GM18858 (cell line): ENCODE results near the gene NR4A3.
A peak's percentile ranks its signal among the peaks of the same experiment; 100 is the strongest.
"Not testable (repeated sequence)": the region's sequence is repeated elsewhere in the genome, so short reads cannot be mapped to it uniquely, and the experiment has no call there.

Source experiments
- ATAC-seq: cut with Tn5 transposase; IDR thresholded peaks from one replicate; pipeline ENCODE4 v1.9.1; 2021; ENCODE audit not compliant: unreplicated experiment

NR4A3 gene

GRCh38 chr9:99832558-99832864 is 10.8 kb downstream of the NR4A3 start:
- no peak for ATAC-seq

DNA sequence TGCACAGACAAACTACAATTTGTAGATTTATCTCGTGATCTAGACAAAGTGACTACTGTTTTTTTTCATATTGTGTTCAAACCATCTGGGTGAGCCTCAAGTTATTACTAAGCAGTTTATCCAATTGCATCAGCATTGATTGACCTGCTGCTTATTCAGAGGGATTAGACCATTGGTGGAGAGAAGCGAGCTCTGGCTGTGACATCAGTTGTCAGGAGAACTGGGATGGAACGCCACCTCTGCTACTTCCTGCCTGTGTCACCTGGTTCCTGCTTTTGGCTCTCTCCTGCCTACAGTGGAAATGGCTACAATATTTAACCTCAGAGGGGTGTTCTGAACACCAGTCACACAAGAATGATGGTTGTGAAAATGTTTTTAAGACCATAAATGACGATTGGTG is 12.1 kb downstream of the NR4A3 start:
- ATAC-seq = no peak

DNA sequence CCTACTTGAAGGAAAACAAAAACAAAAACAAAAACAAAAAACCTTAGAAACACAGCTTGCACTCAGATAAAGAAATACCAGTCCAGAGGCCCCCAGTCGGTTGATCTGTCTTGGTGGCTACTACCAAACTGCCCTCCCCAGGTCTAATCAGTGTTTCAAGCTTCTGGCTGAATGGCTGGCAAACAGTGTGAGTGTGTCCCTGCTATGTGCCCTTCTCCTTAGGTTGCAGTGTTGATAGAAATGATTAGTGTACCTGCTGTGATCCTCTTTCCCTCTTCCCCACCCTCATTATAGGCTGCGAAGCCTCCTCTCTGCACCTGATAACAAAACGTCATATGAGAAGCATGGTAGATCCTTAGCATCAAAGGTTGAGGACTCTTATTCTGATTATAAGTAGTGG is 12.8 kb downstream of the NR4A3 start:
- ATAC-seq = no peak

DNA sequence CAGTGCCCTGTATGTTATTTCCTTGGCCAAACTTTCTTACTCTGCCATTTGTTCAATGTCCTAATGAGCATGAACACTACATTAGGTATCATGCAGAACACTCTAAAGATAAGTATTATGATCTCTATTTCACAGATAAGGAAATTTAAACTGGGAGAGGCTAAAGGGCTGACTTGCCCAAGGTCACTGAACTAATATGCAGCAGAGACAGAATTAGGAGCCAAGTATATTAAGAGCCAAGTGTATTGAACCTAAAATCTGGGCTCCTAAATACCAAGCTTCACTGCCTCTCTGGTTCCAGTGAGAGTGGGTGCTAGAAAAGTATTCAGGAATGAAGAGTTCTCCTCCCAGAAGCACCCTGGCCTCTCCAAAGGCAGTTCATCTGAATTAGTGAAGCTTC is 13.5 kb downstream of the NR4A3 start:
- no peak for ATAC-seq

DNA sequence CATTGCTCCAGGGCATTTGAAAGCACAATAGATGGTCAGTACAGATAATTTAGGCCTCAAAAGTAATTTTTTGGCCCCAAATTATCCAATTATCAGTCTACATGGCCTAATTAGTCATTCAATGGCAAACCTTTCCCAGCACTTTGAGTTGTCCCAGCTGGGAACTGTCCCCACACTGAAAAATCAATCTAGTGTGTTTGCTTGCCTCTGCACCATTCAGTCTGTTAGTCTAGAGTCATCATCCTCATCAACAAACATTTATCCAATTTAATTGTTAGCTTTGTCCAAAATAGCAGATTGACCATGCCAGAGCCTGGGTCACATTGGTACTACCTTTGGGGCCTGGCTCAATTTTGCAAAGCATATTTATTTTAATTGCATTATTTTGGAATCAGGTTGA is 13.9 kb downstream of the NR4A3 start:
- no peak for ATAC-seq

DNA sequence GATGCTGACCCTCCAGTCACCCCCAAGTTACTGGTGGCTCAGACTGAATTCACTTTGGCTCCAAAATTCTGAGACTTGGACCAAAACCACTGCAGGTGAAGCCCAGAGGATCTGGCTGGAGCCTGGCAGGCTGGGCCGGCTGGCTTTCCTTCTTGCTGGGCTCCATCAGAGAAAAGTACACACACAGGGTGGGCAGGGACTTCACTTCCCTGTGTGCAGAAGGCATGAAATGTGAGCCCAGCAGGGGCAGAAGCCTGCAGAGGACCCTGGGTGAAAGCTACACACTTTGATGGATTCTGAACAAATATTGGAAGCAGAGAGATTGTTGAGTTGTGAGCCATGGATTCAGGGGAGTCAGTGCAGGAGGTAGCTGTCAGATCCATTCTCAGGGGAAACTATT is 18.4 kb downstream of the NR4A3 start:
- no peak for ATAC-seq

DNA sequence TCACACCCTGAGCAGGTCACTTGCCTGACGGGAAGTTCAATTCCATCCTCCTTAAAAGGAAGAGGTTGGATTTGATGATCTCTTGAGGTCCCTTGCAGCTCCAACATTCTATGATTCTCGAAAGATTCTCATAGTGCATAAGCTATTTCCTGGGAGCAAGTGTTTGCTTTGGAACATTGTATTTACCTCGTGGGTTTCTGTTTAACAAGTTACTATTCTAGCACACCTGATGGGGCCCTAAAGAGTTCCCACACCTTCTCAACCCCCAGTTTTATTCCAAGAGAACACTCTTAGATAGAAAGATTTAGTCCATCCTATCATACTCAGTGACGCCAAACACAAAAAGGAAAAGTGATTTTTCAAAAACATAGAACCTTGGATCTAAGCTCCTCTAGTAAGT is 23.4 kb downstream of the NR4A3 start:
- no peak for ATAC-seq

DNA sequence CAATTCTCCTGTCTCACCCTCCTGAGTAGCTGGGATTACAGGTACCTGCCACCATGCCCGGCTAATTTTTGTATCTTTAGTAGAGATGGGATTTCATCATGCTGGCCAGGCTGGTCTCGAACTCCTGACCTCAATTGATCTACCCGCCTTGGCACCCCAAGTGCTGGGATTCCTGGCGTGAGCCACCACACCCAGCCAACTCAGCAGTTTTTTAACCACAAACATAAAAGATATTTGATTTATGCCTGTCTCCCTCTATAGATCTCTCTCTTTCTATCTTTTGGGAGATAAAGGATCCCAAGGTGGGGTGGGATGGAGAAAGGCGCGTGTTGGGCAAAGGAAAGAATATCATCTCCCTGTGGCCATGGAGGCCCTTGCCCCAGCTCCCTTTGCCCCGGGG is 26.8 kb downstream of the NR4A3 start:
- no peak for ATAC-seq

- no peak for ATAC-seq
These were observed 29.2 kb downstream of the NR4A3 start for GRCh38 chr9:99850736-99851499.

DNA sequence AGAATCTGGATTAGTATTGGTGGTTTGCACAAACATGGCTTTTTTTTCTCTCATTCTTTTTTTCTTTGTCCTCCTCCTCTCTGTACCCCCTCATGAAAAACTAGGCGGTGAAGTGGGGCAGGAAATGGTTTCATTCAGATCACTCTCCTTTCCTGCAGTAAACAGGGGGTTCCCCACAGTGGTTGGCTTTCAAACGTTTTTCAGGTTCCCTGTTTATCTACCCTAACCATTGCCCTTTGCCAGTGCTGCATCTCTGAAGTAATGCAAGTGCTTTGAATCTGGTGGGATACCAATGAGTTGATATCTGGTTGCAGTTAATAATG is 29.8 kb downstream of the NR4A3 start:
- ATAC-seq = peak; percentile 86

- no peak for ATAC-seq
These were observed 30.9 kb downstream of the NR4A3 start for GRCh38 chr9:99852617-99853016.

- ATAC-seq = no peak
These were observed 33.9 kb downstream of the NR4A3 start for GRCh38 chr9:99855467-99856176.

DNA sequence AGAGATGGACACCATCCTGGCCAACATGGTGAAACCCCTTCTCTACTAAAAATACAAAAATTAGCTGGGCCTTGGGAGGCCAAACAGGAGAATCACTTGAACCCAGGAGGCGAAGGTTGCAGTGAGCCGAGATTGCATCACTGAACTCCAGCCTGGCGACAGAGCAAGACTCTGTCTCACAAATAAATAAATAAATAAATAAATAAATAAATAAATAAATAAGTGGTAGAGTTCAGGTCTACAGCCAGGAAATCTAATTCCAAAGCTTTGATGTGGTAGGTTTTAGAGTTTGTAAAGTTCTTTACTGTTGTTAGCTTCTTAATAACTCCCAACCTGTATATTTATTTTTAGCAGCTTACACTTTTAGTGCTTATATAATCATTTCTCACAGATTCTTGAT is 35.9 kb downstream of the NR4A3 start:
- not testable (repeated sequence) for ATAC-seq

GRCh38 chr9:99858087-99858486 is 36.4 kb downstream of the NR4A3 start:
- ATAC-seq = no peak

- no peak for ATAC-seq
These were observed 37.7 kb downstream of the NR4A3 start for GRCh38 chr9:99859243-99859980.

DNA sequence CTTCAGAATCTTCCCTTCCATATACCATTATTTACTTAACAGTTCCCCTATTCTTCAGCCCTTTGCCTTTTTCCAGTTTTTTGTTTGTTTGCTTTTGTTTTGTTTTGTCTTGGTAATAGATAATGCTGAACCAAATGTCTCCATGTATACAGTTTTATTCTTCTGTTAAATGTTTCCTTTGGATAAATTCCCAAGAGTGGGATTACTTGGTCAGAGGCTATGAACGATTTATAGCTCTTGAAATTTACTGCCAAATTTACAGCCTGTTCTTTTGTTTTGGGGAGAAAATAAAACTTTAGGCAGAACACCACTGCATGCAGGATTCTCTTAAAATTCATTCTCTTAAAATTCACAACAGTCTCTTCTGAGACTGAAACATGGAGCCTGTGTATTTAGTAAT is 38.6 kb downstream of the NR4A3 start:
- no peak for ATAC-seq

- ATAC-seq = no peak
These were observed 42.3 kb downstream of the NR4A3 start for GRCh38 chr9:99863955-99864354.

- ATAC-seq = no peak
These were observed 44.7 kb downstream of the NR4A3 start for GRCh38 chr9:99866398-99866797.

DNA sequence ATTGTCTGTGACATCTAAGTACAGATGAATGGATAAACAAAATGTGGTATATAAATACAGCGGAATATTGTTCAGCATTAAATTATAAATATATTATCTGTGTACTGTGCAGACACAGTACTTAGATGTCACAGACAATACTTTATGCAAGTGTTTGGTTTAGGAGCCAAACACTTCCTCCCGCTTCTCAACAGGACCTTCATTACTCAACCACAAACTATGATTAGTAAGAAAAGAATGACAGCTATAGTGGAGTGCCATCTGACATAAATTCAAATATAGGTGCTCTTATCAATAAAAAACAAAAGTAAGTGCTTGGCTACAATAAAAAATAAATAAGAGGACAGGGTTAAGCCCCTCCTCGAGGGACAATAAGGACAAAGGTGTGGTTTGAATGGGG is 45.9 kb downstream of the NR4A3 start:
- no peak for ATAC-seq

- ATAC-seq = peak; percentile 64
These were observed 46.3 kb downstream of the NR4A3 start for GRCh38 chr9:99867968-99868367.

DNA sequence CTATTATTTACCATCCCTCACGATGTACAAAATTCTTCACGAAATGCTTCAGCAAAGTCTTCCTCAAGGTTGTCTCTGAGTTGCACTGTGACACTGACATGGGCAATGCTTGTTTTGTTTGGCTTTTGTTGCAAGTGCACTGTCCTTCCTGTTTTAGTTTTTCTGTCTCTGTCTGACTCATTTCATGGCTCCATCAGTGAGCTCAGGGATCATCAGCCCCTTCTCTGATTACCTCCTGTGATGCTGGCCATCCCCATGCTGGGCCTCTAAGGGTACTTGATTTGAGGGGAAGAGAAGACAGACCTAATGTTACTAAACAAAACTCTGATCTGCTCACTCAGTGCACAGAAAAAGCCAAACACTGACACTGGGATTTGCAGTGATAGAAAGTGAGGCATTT is 47.2 kb downstream of the NR4A3 start:
- ATAC-seq = peak; percentile 83

DNA sequence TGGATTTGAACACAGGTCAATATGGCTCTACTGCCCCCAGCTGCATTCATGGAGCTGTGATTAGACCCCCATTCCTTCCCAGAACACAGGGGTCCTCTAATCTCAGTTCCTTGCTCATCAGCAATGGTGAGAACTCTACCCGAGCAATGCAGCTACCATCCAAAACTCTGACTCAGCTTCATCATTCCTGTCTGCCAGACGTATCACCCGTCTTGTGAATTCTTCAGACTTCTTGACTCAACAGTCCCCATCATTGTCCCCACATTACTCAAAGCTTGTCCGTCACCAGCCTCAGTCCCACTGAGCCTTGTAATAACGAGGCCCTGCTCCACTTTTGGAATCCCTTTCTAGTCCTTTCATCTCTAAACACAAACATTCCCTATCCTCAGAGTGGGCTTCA is 48.4 kb downstream of the NR4A3 start:
- no peak for ATAC-seq
